Endothelial cell of umbilical vein (primary cell): ENCODE measurements around the gene KIF3A. TPM values are rescaled to one million over a fixed set of nuclear protein-coding genes. Genes with fewer than 3 reads are reported as not detected.

Source experiments
- BruUV-seq: library from RNA; stranded (reverse); fragments of 400-500 nt; replicated peaks from 2 replicates; lab custom pipeline; 2021; lab: Mats Ljungman, UMichigan
- CTCF ChIA-PET: fragments of 300-600, 350-600 bp; sonication (Branson Sonifier 250); formaldehyde crosslinking; loops from one replicate; lab custom pipeline; 2021; ENCODE audit warnings: antibody characterized with exemption, inconsistent platforms; lab: Charles Lee
- POLR2A ChIA-PET: fragments of 300-600, 350-600 bp; sonication (Branson Sonifier 250); formaldehyde crosslinking; loops from one replicate; lab custom pipeline; 2021; ENCODE audit warnings: antibody characterized with exemption, inconsistent platforms; lab: Charles Lee
- DNase-seq: peaks from one replicate; pipeline ENCODE4 v3.0.0-alpha.2; 2011; ENCODE audit warnings: low read depth, low spot score
- FAIRE-seq: peaks from 2 replicates; lab custom pipeline; 2011; peaks lifted over from hg19 to GRCh38; lab: Jason Lieb, UNC
- H2AFZ ChIP-seq: 2 replicates; pipeline ENCODE4 v1.6.0; 2012; ENCODE audit warnings: low read depth, low read length, control low read depth, inconsistent platforms
- H3K27ac ChIP-seq: 2 replicates; pipeline ENCODE4 v1.5.1; 2011; ENCODE audit warnings: low read depth, mild to moderate bottlenecking, control low read depth, low read length, moderate library complexity; ENCODE audit not compliant: insufficient read depth
- H3K27me3 ChIP-seq, 2 experiments: 2 replicates each; pipeline versions ENCODE4 v1.6.0 to v1.6.1; 2011; ENCODE audit warnings: low read length in 2 of 2, mixed read lengths in 1 of 2; ENCODE audit not compliant: control insufficient read depth in 2 of 2, insufficient read depth in 2 of 2
- H3K36me3 ChIP-seq, 2 experiments: 2 replicates in 1 of 2; 3 replicates in 1 of 2; pipeline ENCODE4 v1.5.1; 2011; ENCODE audit warnings: low read length in 2 of 2, mild to moderate bottlenecking in 1 of 2, moderate library complexity in 1 of 2; ENCODE audit not compliant: control insufficient read depth in 2 of 2, insufficient read depth in 2 of 2; ENCODE audit errors: extremely low read depth in 1 of 2
- H3K4me1 ChIP-seq: 3 replicates; pipeline ENCODE4 v1.5.1; 2011; ENCODE audit warnings: mild to moderate bottlenecking, low read length; ENCODE audit not compliant: control insufficient read depth, insufficient read depth; ENCODE audit errors: extremely low read depth
- H3K4me2 ChIP-seq: 2 replicates; pipeline ENCODE4 v1.6.1; 2011; ENCODE audit warnings: low read length, control low read depth, mixed read lengths; ENCODE audit not compliant: insufficient read depth
- H3K4me3 ChIP-seq, 3 experiments: fragments of 200-600 bp in 1 of 3; sonication (generic), shearing (Covaris generic) in 1 of 3; replicated peaks in 1 of 3; 2 replicates each; pipeline ENCODE4 v1.5.1; 2011 to 2016; ENCODE audit warnings: control low read depth in 3 of 3, low read length in 3 of 3, mild to moderate bottlenecking in 2 of 3, inconsistent platforms in 1 of 3, low read depth in 1 of 3, moderate library complexity in 1 of 3; ENCODE audit not compliant: insufficient read depth in 1 of 3
- H3K79me2 ChIP-seq: 2 replicates; pipeline ENCODE4 v1.6.0; 2012; ENCODE audit warnings: low read length, inconsistent platforms; ENCODE audit not compliant: control insufficient read depth, insufficient read depth
- H3K9ac ChIP-seq: replicated peaks from 2 replicates; pipeline ENCODE3; 2011; ENCODE audit warnings: low read length, control low read depth; ENCODE audit not compliant: insufficient read depth; ENCODE audit errors: extremely low read depth
- H3K9me1 ChIP-seq: replicated peaks from 3 replicates; pipeline ENCODE4 v1.6.0; 2011; ENCODE audit warnings: mild to moderate bottlenecking, low read length; ENCODE audit not compliant: control insufficient read depth, insufficient read depth; ENCODE audit errors: extremely low read depth
- H3K9me3 ChIP-seq: replicated peaks from 2 replicates; pipeline ENCODE4 v1.5.1; 2012; ENCODE audit warnings: low read length, inconsistent platforms; ENCODE audit not compliant: control insufficient read depth, insufficient read depth
- H4K20me1 ChIP-seq: replicated peaks from 2 replicates; pipeline ENCODE3; 2011; ENCODE audit warnings: mild to moderate bottlenecking, low read length; ENCODE audit not compliant: control insufficient read depth, insufficient read depth; ENCODE audit errors: extremely low read depth
- FOS ChIP-seq: IDR thresholded peaks from 2 replicates; pipeline ENCODE4 v1.6.1; 2011; ENCODE audit warnings: mild to moderate bottlenecking, low read length, moderate library complexity, borderline replicate concordance; ENCODE audit not compliant: insufficient read depth
- GATA2 ChIP-seq: IDR thresholded peaks from 2 replicates; pipeline ENCODE4 v1.7.0; 2011; ENCODE audit warnings: low read depth, mild to moderate bottlenecking, moderate library complexity, mixed read lengths, low read length; ENCODE audit not compliant: insufficient read length, insufficient read depth
- POLR2A ChIP-seq: IDR thresholded peaks from 2 replicates; pipeline ENCODE4 v1.6.1; 2012; ENCODE audit warnings: low read depth, mild to moderate bottlenecking, control low read depth, low read length
- POLR2AphosphoS5 ChIP-seq: IDR thresholded peaks from 2 replicates; pipeline ENCODE4 v1.6.1; 2012; ENCODE audit warnings: low read depth, mild to moderate bottlenecking, control low read depth, low read length, moderate library complexity; ENCODE audit not compliant: insufficient read depth
- dilution Hi-C: fragments of 300-500 bp; cut with MboI; formaldehyde crosslinking; loops from one replicate; pipeline ENCODE4 v1.15.0; 2019; ENCODE audit warnings: low sequenced_read_pairs; ENCODE audit not compliant: extremely low pct_ligation_motif_present
- intact Hi-C: fragments of 100-400 bp; cut with micrococcal nuclease; formaldehyde crosslinking; loops from one replicate; pipeline ENCODE4 v1.10.0; 2022
- polyA plus RNA-seq, 4 experiments: library from polyadenylated mRNA; depleted of rRNA in 3 of 4; stranded (reverse) in 3 of 4; unstranded in 1 of 4; fragments of >200 nt; gene quantifications; 2 replicates each; pipeline versions ENCODE4 v1.2.1 to v1.2.3, GENCODE V29; 2011 to 2012; ENCODE audit warnings: missing spikeins in 1 of 4
- total RNA-seq: library from RNA; stranded (reverse); gene quantifications from 2 replicates; pipeline ENCODE4 v1.2.3, GENCODE V29; 2021
- TF ChIP-seq, protein P1 (sequence below): IDR thresholded peaks from 2 replicates; pipeline ENCODE4 v1.6.1; 2011; ENCODE audit not compliant: insufficient read depth, insufficient read length

KIF3A gene
- total and polyA plus RNA-seq, 2 donors (not counting 3 experiments of a cell fraction or from before 2014, with no cell fraction given): 3.3 to 11.2 TPM

DNA sequence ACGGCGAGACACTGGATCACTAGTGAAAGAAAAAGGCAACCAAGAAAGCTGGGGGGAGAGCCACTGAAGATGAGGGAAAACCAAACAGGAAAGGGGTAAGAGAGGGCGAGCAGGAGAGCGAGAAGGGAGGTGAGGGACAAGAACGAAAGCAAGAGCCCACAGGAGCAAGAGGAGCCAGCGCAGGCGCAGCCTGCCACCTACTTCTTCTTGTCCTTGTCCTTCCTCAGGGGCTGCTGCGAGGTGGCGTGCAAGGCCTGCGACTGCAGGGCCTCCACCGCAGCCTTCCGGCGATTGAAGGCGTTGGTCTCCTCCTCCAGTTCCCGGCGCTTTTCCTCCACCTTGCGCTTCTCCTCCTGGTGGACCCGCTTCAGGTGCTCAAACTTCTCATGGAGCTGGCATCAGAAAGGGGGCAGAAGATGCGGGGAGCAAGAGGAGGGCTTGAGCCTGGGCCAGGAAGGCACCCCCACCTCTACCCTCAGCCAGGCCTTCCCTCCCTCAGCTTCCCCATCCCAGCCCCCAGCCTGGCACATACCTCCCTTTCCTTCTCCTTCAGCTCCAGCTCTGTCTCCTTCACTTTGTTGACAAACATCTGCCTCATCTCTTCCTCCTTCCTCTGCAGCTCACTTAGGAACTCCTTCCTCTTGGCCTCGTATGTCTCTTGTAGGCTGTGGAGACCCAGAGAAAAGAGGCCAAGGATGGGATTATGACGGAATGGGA lies 23.4 kb upstream of the KIF3A start:
- intact Hi-C loops: no loop called here
- FAIRE-seq: no peak
- Histone ChIP-seq H3K4me3 (no peak overlapping the region), H3K27ac (no peak overlapping the region), H3K9ac (no peak overlapping the region), H2AFZ (no peak overlapping the region), H3K9me1 (no peaks in the 10 kb centered on the region), H3K36me3 (peaks cover 9 to 35% of the 10 kb centered on the region in 2 experiments), H3K4me2 (no peak overlapping the region), H4K20me1 (no peaks in the 10 kb centered on the region), H3K27me3 (no peaks in the 10 kb centered on the region), H3K9me3 (no peaks in the 10 kb centered on the region), H3K4me1 (no peaks in the 10 kb centered on the region), H3K79me2 (no peaks in the 10 kb centered on the region)
- ChIA-PET POLR2A (no interaction called here), CTCF (interaction anchor here (0.9 to 1.4 kb wide), 2 partner anchors 10 to 41 kb away, joined by 3 read pairs; no protein-coding TSS in a partner anchor)
- dilution Hi-C loops: no loop called here
- no peak for DNase-seq
- TF ChIP-seq, protein P1, sequence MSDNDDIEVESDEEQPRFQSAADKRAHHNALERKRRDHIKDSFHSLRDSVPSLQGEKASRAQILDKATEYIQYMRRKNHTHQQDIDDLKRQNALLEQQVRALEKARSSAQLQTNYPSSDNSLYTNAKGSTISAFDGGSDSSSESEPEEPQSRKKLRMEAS: no peak
- no TSS peak for BruUV-seq

DNA sequence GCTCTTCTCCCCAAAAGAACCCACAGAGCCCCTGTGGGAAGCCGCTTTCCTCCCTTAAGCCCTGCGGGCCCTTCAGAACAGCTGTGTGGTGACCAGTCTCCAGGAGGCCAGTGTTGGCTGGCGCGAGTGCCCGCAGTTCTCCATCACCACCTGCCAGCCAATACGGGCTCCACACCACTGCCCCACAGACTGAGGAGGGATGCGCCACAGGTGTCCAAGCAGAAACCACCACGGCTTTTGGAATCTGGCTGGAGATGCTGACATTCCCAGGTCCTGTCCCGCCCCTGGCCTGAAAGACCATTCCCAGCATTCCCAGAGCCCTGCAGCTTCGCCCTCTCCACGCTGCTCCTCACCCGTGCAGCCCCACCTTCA lies 22.7 kb upstream of the KIF3A start:
- H3K4me1 ChIP-seq: no peaks in the 10 kb centered on the region
- H4K20me1 ChIP-seq: no peaks in the 10 kb centered on the region
- DNase-seq (no peak), FAIRE-seq (no peak)
- no peak overlapping the region for H3K27ac ChIP-seq
- peaks cover 9 to 35% of the 10 kb centered on the region in 2 experiments for H3K36me3 ChIP-seq
- dilution Hi-C loops (no loop called here), intact Hi-C loops (no loop called here)
- no peak for TF ChIP-seq POLR2AphosphoS5
- TF ChIP-seq, protein P1: no peak
- TF ChIP-seq GATA2: no peak
- TF ChIP-seq POLR2A: no peak
- TF ChIP-seq FOS: no peak
- CTCF ChIA-PET: no interaction called here
- BruUV-seq: no TSS peak
- H3K4me3 ChIP-seq: no peak overlapping the region
- no peak overlapping the region for H3K4me2 ChIP-seq
- H2AFZ ChIP-seq: no peak overlapping the region
- no peaks in the 10 kb centered on the region for H3K9me1 ChIP-seq
- H3K27me3 ChIP-seq: no peaks in the 10 kb centered on the region
- POLR2A ChIA-PET: no interaction called here
- H3K9me3 ChIP-seq: no peaks in the 10 kb centered on the region
- H3K9ac ChIP-seq: no peak overlapping the region
- H3K79me2 ChIP-seq: no peaks in the 10 kb centered on the region
